ENCODE measurements around the gene INHA. TPM values are rescaled to one million over a fixed set of nuclear protein-coding genes. Genes with fewer than 3 reads are reported as not detected.

The INHA gene
- total RNA-seq, 1 donor from 2014 or later, result 3.7 TPM

GRCh38 chr2:219527076-219527394, 45.1 kb upstream of the INHA start:
- peaks cover 79% of the 10 kb centered on the region for H3K27me3 Mint-ChIP-seq (ENCODE audit: low read depth)
- H3K36me3 Mint-ChIP-seq, result no peaks in the 10 kb centered on the region
- TF ChIP-seq CTCF (IDR thresholded peaks at IDR 0.05; ENCODE audit: unreplicated experiment), result no peak
- no peak overlapping the region for H3K4me3 Mint-ChIP-seq
- no peak overlapping the region for H3K27ac Mint-ChIP-seq
- peaks cover 24% of the 10 kb centered on the region for H3K4me1 Mint-ChIP-seq
- no peak for DNase-seq (ENCODE audit: low spot score in 2 of 2, unreplicated experiment in 2 of 2)
- no peaks in the 10 kb centered on the region for H3K9me3 Mint-ChIP-seq

GRCh38 chr2:219527472-219527871, 44.6 kb upstream of the INHA start:
- DNase-seq (ENCODE audit: low spot score in 2 of 2, unreplicated experiment in 2 of 2), result no peak
- Mint-ChIP-seq H3K9me3 (no peaks in the 10 kb centered on the region), H3K4me3 (no peak overlapping the region), H3K4me1 (peaks cover 23% of the 10 kb centered on the region), H3K27ac (no peak overlapping the region), H3K27me3 (ENCODE audit: low read depth) (peaks cover 80% of the 10 kb centered on the region), H3K36me3 (no peaks in the 10 kb centered on the region)
- TF ChIP-seq CTCF (IDR thresholded peaks at IDR 0.05; ENCODE audit: unreplicated experiment), result no peak

- peak; percentile 91 to 97 for DNase-seq (ENCODE audit: low spot score in 2 of 2, unreplicated experiment in 2 of 2)
- peak; percentile 89 for TF ChIP-seq CTCF (IDR thresholded peaks at IDR 0.05; ENCODE audit: unreplicated experiment)
Measured at GRCh38 chr2:219530048-219530963, 41.8 kb upstream of the INHA start.

DNA sequence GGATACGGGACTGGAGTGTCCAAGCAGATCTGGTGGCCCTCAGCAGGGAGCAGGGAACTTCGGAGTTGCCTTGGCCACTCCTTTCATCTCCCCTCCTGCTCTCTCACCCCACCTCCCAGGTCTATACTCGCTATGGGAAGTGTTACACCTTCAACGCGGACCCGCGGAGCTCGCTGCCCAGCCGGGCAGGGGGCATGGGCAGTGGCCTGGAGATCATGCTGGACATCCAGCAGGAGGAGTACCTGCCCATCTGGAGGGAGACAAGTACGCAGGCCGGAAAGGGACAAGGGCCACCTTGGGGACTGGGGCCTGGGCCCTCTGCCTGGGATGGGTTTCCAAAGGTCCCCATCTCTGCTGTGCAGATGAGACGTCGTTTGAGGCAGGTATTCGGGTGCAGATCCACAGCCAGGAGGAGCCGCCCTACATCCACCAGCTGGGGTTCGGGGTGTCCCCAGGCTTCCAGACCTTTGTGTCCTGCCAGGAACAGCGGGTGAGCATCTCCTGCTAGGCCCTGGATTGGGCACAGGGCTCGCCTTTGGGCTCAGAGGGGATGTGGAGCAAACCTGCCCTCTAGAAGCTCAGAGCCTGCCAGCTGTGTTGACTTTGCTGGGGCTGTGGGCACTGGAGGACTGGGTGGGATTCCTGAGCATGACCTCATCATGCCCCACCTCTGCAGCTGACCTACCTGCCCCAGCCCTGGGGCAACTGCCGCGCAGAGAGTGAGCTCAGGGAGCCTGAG, 40.3 kb upstream of the INHA start:
- H3K27me3 Mint-ChIP-seq (ENCODE audit: low read depth), result peaks cover 56% of the 10 kb centered on the region
- H3K4me3 Mint-ChIP-seq, result no peak overlapping the region
- no peak for TF ChIP-seq CTCF (IDR thresholded peaks at IDR 0.05; ENCODE audit: unreplicated experiment)
- no peaks in the 10 kb centered on the region for H3K36me3 Mint-ChIP-seq
- no peak overlapping the region for H3K27ac Mint-ChIP-seq
- no peaks in the 10 kb centered on the region for H3K9me3 Mint-ChIP-seq
- DNase-seq (ENCODE audit: low spot score in 2 of 2, unreplicated experiment in 2 of 2), result no peak
- H3K4me1 Mint-ChIP-seq, result peaks cover 4% of the 10 kb centered on the region

More at GRCh38 chr2:219530048-219530963, 41.8 kb upstream of the INHA start:
- H3K36me3 Mint-ChIP-seq, result no peaks in the 10 kb centered on the region
- H3K27me3 Mint-ChIP-seq (ENCODE audit: low read depth), result peaks cover 70% of the 10 kb centered on the region
- peaks cover 17% of the 10 kb centered on the region for H3K4me1 Mint-ChIP-seq
- H3K9me3 Mint-ChIP-seq, result no peaks in the 10 kb centered on the region
- no peak overlapping the region for H3K27ac Mint-ChIP-seq
- no peak overlapping the region for H3K4me3 Mint-ChIP-seq

GRCh38 chr2:219532378-219532649, 39.8 kb upstream of the INHA start:
- no peak overlapping the region for H3K27ac Mint-ChIP-seq
- DNase-seq (ENCODE audit: low spot score in 2 of 2, unreplicated experiment in 2 of 2), result no peak
- H3K4me3 Mint-ChIP-seq, result no peak overlapping the region
- H3K9me3 Mint-ChIP-seq, result no peaks in the 10 kb centered on the region
- H3K36me3 Mint-ChIP-seq, result no peaks in the 10 kb centered on the region
- peaks cover 51% of the 10 kb centered on the region for H3K27me3 Mint-ChIP-seq (ENCODE audit: low read depth)
- H3K4me1 Mint-ChIP-seq, result peaks cover under 1% of the 10 kb centered on the region
- no peak for TF ChIP-seq CTCF (IDR thresholded peaks at IDR 0.05; ENCODE audit: unreplicated experiment)

Data from mesothelial cell of epicardium (in vitro differentiated cells).